GM12892 (cell line): ENCODE measurements around the gene GRAMD2A.

Experiments used
- POLR2A ChIP-seq: IDR thresholded peaks from 2 replicates; pipeline ENCODE4 v1.6.1; 2011; ENCODE audit warnings: low read depth, low read length, control low read depth
- POLR2AphosphoS5 ChIP-seq: IDR thresholded peaks from 2 replicates; pipeline ENCODE4 v1.6.1; 2011; ENCODE audit warnings: low read depth, low read length, control low read depth

GRCh38 chr15:72182244-72182643 lies 15.3 kb downstream of the GRAMD2A start:
- TF ChIP-seq POLR2A (no peak), POLR2AphosphoS5 (no peak)
